HepG2 (cell line): ENCODE results near the gene MAP2K6. TPM values are rescaled to one million over a fixed set of nuclear protein-coding genes. Genes with fewer than 3 reads are reported as not detected.

Experiments used
- CREBL2 ChIP-seq: sonication (generic); formaldehyde crosslinking; IDR thresholded peaks from 2 replicates; pipeline ENCODE4 v1.8.1; 2023; ENCODE audit warnings: missing genetic modification reagents, mild to moderate bottlenecking, borderline replicate concordance
- CTCF ChIP-seq: sonication (generic); formaldehyde crosslinking; IDR thresholded peaks from 2 replicates; pipeline ENCODE4 v1.5.0; 2020; ENCODE audit warnings: mild to moderate bottlenecking, missing genetic modification reagents, moderate library complexity
- EED ChIP-seq: sonication (generic); formaldehyde crosslinking; IDR thresholded peaks from 2 replicates; pipeline ENCODE4 v1.5.0; 2020; ENCODE audit warnings: mild to moderate bottlenecking, missing genetic modification reagents
- HINFP ChIP-seq: sonication (generic); formaldehyde crosslinking; IDR thresholded peaks from 2 replicates; pipeline ENCODE4 v1.4.0; 2020; ENCODE audit warnings: low read depth, mild to moderate bottlenecking, missing genetic modification reagents
- REXO4 ChIP-seq: sonication (generic); formaldehyde crosslinking; IDR thresholded peaks from 2 replicates; pipeline ENCODE4 v1.8.0; 2022; ENCODE audit warnings: missing genetic modification reagents, mild to moderate bottlenecking, borderline replicate concordance
- TBP ChIP-seq: sonication (generic); formaldehyde crosslinking; IDR thresholded peaks from 2 replicates; pipeline ENCODE4 v1.5.0; 2020; ENCODE audit warnings: missing genetic modification reagents
- ZKSCAN8 ChIP-seq: IDR thresholded peaks from 2 replicates; pipeline ENCODE4 v1.6.1; 2016; ENCODE audit warnings: borderline replicate concordance, missing genetic modification reagents, missing compliant biosample characterization
- ZNF432 ChIP-seq: sonication (generic); formaldehyde crosslinking; IDR thresholded peaks from 2 replicates; pipeline ENCODE4 v1.5.0; 2020; ENCODE audit warnings: missing genetic modification reagents, mild to moderate bottlenecking, borderline replicate concordance
- ZNF44 ChIP-seq: sonication (generic); formaldehyde crosslinking; IDR thresholded peaks from 2 replicates; pipeline ENCODE4 v1.5.1; 2020; ENCODE audit warnings: mild to moderate bottlenecking, missing genetic modification reagents
- ZNF567 ChIP-seq: sonication (generic); formaldehyde crosslinking; IDR thresholded peaks from 2 replicates; pipeline ENCODE4 v1.8.1; 2023; ENCODE audit warnings: mild to moderate bottlenecking, missing genetic modification reagents, borderline replicate concordance
- ZNF687 ChIP-seq: sonication (generic); formaldehyde crosslinking; IDR thresholded peaks from 2 replicates; pipeline ENCODE4 v1.5.1; 2020; ENCODE audit warnings: mild to moderate bottlenecking, missing genetic modification reagents, moderate library complexity
- ZNF713 ChIP-seq: sonication (generic); formaldehyde crosslinking; IDR thresholded peaks from 2 replicates; pipeline ENCODE4 v1.4.0; 2020; ENCODE audit warnings: mild to moderate bottlenecking, missing genetic modification reagents
- ZNF780A ChIP-seq: sonication (generic); formaldehyde crosslinking; IDR thresholded peaks from 2 replicates; pipeline ENCODE4 v1.8.0; 2022; ENCODE audit warnings: mild to moderate bottlenecking, missing genetic modification reagents, moderate library complexity
- polyA plus RNA-seq, 8 experiments: library from polyadenylated mRNA; depleted of rRNA in 3 of 8; stranded (reverse) in 7 of 8; unstranded in 1 of 8; fragments of >200 nt; fragmentation: Illumina TruSeq in 4 of 8; extraction: Trizol in 4 of 8; gene quantifications; 2 replicates each; pipeline versions ENCODE4 v1.2.1 to v1.2.3, GENCODE V29; 2011 to 2016; ENCODE audit warnings: low read depth in 4 of 8, missing spikeins in 1 of 8, mixed read lengths in 1 of 8; ENCODE audit not compliant: insufficient read depth in 1 of 8
- total RNA-seq, 5 experiments: library from RNA; depleted of rRNA; stranded (reverse); fragments of >200 nt; fragmentation: Illumina TruSeq; extraction: Trizol; gene quantifications; 2 replicates each; pipeline ENCODE4 v1.2.3, GENCODE V29; 2016; ENCODE audit warnings: low read depth in 1 of 5
- TF ChIP-seq, protein P1 (sequence below): sonication (generic); formaldehyde crosslinking; IDR thresholded peaks from 2 replicates; pipeline ENCODE4 v1.5.1; 2020; ENCODE audit warnings: mild to moderate bottlenecking, missing genetic modification reagents, borderline replicate concordance

The MAP2K6 gene
- total and polyA plus RNA-seq, 2 of the 13 experiments (the other 11 are each of a cell fraction or from before 2014, with no cell fraction given), result 5.1 to 33.6 TPM

DNA sequence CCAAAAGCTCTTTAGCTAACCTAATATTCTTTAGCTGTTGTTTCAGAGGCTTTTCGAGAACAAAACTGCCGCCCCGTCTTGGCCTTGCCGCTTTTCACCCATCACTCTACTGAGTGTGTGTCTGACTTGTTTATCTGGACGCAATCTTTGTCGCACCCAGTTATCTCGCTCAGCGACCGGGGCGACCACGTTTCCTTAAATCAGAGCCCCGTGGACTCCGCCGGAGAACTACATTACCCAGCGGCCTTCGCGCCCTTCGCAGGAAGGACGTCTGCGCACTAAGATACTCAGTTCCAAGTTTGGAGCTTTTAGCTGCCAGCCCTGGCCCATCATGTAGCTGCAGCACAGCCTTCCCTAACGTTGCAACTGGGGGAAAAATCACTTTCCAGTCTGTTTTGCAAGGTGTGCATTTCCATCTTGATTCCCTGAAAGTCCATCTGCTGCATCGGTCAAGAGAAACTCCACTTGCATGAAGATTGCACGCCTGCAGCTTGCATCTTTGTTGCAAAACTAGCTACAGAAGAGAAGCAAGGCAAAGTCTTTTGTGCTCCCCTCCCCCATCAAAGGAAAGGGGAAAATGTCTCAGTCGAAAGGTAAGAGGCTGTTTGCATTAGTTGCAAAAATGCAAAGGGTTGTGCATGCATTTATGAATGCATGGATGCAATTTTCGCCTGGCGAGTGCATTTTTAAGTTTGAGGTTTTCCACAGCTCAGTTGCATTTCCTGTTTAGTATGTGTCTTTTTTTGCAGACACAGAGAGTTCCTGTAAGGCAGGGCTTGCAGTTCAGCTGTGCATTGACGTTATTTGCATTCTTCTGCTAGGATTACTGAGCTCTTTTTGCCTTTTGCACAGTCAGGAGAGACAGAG is at the start of gene MAP2K6 (continued):
- TF ChIP-seq, protein P1, sequence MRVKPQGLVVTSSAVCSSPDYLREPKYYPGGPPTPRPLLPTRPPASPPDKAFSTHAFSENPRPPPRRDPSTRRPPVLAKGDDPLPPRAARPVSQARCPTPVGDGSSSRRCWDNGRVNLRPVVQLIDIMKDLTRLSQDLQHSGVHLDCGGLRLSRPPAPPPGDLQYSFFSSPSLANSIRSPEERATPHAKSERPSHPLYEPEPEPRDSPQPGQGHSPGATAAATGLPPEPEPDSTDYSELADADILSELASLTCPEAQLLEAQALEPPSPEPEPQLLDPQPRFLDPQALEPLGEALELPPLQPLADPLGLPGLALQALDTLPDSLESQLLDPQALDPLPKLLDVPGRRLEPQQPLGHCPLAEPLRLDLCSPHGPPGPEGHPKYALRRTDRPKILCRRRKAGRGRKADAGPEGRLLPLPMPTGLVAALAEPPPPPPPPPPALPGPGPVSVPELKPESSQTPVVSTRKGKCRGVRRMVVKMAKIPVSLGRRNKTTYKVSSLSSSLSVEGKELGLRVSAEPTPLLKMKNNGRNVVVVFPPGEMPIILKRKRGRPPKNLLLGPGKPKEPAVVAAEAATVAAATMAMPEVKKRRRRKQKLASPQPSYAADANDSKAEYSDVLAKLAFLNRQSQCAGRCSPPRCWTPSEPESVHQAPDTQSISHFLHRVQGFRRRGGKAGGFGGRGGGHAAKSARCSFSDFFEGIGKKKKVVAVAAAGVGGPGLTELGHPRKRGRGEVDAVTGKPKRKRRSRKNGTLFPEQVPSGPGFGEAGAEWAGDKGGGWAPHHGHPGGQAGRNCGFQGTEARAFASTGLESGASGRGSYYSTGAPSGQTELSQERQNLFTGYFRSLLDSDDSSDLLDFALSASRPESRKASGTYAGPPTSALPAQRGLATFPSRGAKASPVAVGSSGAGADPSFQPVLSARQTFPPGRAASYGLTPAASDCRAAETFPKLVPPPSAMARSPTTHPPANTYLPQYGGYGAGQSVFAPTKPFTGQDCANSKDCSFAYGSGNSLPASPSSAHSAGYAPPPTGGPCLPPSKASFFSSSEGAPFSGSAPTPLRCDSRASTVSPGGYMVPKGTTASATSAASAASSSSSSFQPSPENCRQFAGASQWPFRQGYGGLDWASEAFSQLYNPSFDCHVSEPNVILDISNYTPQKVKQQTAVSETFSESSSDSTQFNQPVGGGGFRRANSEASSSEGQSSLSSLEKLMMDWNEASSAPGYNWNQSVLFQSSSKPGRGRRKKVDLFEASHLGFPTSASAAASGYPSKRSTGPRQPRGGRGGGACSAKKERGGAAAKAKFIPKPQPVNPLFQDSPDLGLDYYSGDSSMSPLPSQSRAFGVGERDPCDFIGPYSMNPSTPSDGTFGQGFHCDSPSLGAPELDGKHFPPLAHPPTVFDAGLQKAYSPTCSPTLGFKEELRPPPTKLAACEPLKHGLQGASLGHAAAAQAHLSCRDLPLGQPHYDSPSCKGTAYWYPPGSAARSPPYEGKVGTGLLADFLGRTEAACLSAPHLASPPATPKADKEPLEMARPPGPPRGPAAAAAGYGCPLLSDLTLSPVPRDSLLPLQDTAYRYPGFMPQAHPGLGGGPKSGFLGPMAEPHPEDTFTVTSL (CRISPR knock-in tag), result no peak
- no peak for TF ChIP-seq ZNF44
- no peak for TF ChIP-seq ZNF780A (CRISPR knock-in tag)
- no peak for TF ChIP-seq REXO4 (CRISPR knock-in tag)
- TF ChIP-seq ZNF687 (CRISPR knock-in tag), result peak; percentile 70
- TF ChIP-seq ZKSCAN8 (CRISPR knock-in tag), result no peak
- TF ChIP-seq ZNF567 (CRISPR knock-in tag), result peak; percentile 29; the same call in 1 of the 2 replicates
- peak; percentile 78 for TF ChIP-seq HINFP (CRISPR knock-in tag)
- no peak for TF ChIP-seq EED
- TF ChIP-seq CREBL2, result no peak
- TF ChIP-seq ZNF713 (CRISPR knock-in tag), result no peak; the same call in 1 of the 2 replicates
- TF ChIP-seq TBP (CRISPR knock-in tag), result no peak
- TF ChIP-seq ZNF432 (CRISPR knock-in tag), result no peak
- TF ChIP-seq CTCF (CRISPR knock-in tag), result no peak
